Glutamatergic neuron (in vitro differentiated cells): ENCODE results near the gene NAP1L4. TPM values are rescaled to one million over a fixed set of nuclear protein-coding genes. Genes with fewer than 3 reads are reported as not detected.

Experiments
- DNase-seq: peaks from one replicate; pipeline ENCODE4 v3.0.0; 2022
- H3K27ac Mint-ChIP-seq: one replicate; pipeline ENCODE4 v1.8.0; 2020; ENCODE audit warnings: mild to moderate bottlenecking, mixed read lengths, inconsistent platforms; ENCODE audit not compliant: unreplicated experiment
- H3K27me3 Mint-ChIP-seq: one replicate; pipeline ENCODE4 v1.8.0; 2020; ENCODE audit warnings: mild to moderate bottlenecking, moderate library complexity, mixed read lengths, inconsistent platforms; ENCODE audit not compliant: unreplicated experiment
- H3K36me3 Mint-ChIP-seq: one replicate; pipeline ENCODE4 v1.8.0; 2020; ENCODE audit warnings: mild to moderate bottlenecking, mixed read lengths, inconsistent platforms; ENCODE audit not compliant: unreplicated experiment
- H3K4me1 Mint-ChIP-seq: one replicate; pipeline ENCODE4 v1.8.0; 2020; ENCODE audit warnings: mild to moderate bottlenecking, low read depth, mixed read lengths, inconsistent platforms; ENCODE audit not compliant: unreplicated experiment
- H3K4me3 Mint-ChIP-seq: one replicate; pipeline ENCODE4 v1.8.0; 2020; ENCODE audit warnings: mild to moderate bottlenecking, mixed read lengths, inconsistent platforms; ENCODE audit not compliant: unreplicated experiment
- H3K9me3 Mint-ChIP-seq: one replicate; pipeline ENCODE4 v1.8.0; 2020; ENCODE audit warnings: mild to moderate bottlenecking, moderate library complexity, mixed read lengths, inconsistent platforms; ENCODE audit not compliant: unreplicated experiment
- CTCF ChIP-seq: fragments of 200-600 bp; sonication (generic); IDR thresholded peaks from one replicate; pipeline ENCODE4 v1.5.0; 2021; ENCODE audit not compliant: partially characterized antibody, unreplicated experiment
- total RNA-seq: library from RNA; stranded (reverse); fragmentation: NEBNext Ultra II Directional; extraction: Animal tissue kit (Norgen Biotek cat#: 25700); gene quantifications from one replicate; pipeline ENCODE4 v1.2.1, GENCODE V29; 2021; ENCODE audit not compliant: unreplicated experiment

The NAP1L4 gene
- total RNA-seq, 1 donor from 2014 or later = 209 TPM

GRCh38 chr11:3001496-3001895, 9.4 kb upstream of the NAP1L4 start:
- no peak overlapping the region for H3K27ac Mint-ChIP-seq
- TF ChIP-seq CTCF = no peak
- peaks cover 4% of the 10 kb centered on the region for H3K9me3 Mint-ChIP-seq
- peaks cover 4% of the 10 kb centered on the region for H3K36me3 Mint-ChIP-seq
- H3K27me3 Mint-ChIP-seq = peaks cover 5% of the 10 kb centered on the region
- no peak overlapping the region for H3K4me3 Mint-ChIP-seq
- DNase-seq = no peak
- no peaks in the 10 kb centered on the region for H3K4me1 Mint-ChIP-seq

- TF ChIP-seq CTCF = no peak
- H3K4me3 Mint-ChIP-seq = no peak overlapping the region
These were observed 8.2 kb upstream of the NAP1L4 start for GRCh38 chr11:3000032-3000961.

GRCh38 chr11:2999464-2999998, 7.4 kb upstream of the NAP1L4 start:
- H3K36me3 Mint-ChIP-seq = peaks cover 4% of the 10 kb centered on the region
- H3K27me3 Mint-ChIP-seq = peaks cover 5% of the 10 kb centered on the region
- no peak overlapping the region for H3K4me3 Mint-ChIP-seq
- no peak for TF ChIP-seq CTCF
- H3K27ac Mint-ChIP-seq = no peak overlapping the region
- H3K4me1 Mint-ChIP-seq = no peaks in the 10 kb centered on the region
- peaks cover 4% of the 10 kb centered on the region for H3K9me3 Mint-ChIP-seq
- no peak for DNase-seq

More at GRCh38 chr11:3000032-3000961, 8.2 kb upstream of the NAP1L4 start:
- Mint-ChIP-seq H3K9me3 (peaks cover 4% of the 10 kb centered on the region), H3K4me1 (no peaks in the 10 kb centered on the region), H3K27me3 (peaks cover 5% of the 10 kb centered on the region), H3K36me3 (peaks cover 4% of the 10 kb centered on the region), H3K27ac (no peak overlapping the region)
- no peak for DNase-seq

GRCh38 chr11:2998073-2998850, 6.1 kb upstream of the NAP1L4 start:
- Mint-ChIP-seq H3K4me3 (no peak overlapping the region), H3K4me1 (no peaks in the 10 kb centered on the region), H3K36me3 (peaks cover 4% of the 10 kb centered on the region)

More at GRCh38 chr11:2998073-2998850, 6.1 kb upstream of the NAP1L4 start:
- no peak for TF ChIP-seq CTCF
- peaks cover 5% of the 10 kb centered on the region for H3K27me3 Mint-ChIP-seq
- H3K9me3 Mint-ChIP-seq = peaks cover 4% of the 10 kb centered on the region
- no peak for DNase-seq
- no peak overlapping the region for H3K27ac Mint-ChIP-seq
